GM12873 (cell line): Measurements from ENCODE around the gene FERMT2.

Experiments
- CTCF ChIP-seq: IDR thresholded peaks from 2 replicates; pipeline ENCODE4 v1.5.1; 2012; ENCODE audit warnings: low read depth, mild to moderate bottlenecking, moderate library complexity, low read length, control low read depth; ENCODE audit not compliant: insufficient read depth; ENCODE audit errors: missing control alignments

FERMT2 gene

DNA sequence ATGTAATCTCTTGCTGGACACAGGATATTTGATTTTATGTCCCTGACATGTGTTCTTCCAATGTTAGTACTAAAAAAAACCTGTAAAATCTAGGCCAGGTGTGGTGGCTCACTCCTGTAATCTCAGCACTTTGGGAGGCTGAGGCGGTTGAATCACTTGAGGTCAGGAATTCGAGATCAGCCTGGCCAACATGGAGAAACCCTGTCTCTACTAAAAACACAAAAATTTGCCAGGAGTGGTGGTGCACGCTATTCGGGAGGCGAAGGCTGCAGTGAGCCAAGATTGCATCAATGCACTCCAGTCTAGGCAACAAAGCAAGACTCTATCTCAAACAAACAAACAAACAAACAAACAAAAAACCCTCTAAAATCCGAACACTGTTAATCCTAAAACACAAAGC is 68.0 kb downstream of the FERMT2 start:
- no peak for TF ChIP-seq CTCF

DNA sequence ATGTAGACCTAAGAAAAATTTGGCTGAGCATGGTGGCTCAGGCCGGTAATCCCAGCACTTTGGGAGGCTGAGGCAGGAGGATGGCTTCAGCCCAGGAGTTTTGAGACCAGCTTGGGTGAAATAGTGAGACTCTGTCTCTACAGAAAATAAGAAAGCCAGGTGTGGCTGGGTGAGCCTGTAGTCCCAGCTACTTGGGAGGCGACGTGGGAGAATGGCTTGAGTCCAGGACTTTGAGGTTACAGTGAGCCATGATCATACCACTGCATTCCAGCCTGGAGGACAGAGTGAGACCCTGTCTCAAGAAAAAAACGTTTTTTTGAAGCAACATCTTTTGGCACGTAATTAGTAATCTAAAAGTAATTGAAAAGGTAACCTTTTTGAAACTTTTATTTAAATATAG is 70.9 kb downstream of the FERMT2 start:
- TF ChIP-seq CTCF: no peak

GRCh38 chr14:52878946-52879345 is 71.9 kb downstream of the FERMT2 start:
- TF ChIP-seq CTCF: no peak

DNA sequence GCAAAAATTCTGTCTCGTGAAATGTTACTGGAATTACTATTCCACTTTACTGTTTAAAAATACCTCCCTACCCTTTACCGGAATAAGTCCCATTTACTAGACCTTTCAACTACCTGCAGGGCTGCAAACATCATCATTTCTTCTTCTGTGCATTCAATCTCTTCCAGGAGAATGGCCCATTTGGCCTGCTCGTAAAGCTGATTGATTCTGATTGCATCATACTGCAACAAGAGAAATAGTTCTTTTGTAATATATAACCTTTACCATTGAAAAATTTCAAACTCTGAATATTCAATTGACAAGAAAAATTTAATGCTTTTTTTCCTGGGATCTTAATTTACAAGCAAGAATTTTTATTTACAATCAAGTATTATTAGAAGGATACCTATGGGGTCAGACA is 72.4 kb downstream of the FERMT2 start:
- no peak for TF ChIP-seq CTCF

DNA sequence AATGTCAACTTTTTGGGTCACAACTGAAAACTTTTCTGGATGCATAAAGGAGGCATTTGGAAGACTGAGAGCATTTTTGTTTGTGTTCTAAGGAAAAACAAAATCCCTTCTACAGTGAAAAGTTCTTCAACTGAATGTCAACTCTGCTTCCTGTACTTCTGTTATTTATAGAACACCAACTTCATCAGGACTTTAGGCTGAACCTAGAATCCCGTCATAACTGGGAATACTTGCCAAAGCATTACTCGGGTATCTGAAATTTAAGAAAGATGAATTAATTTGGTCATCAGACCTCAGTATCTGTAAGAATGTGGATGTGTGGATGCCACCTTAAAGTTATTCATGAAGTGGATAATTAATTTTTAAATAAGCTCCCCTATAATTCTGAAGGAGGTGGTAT is 73.2 kb downstream of the FERMT2 start:
- no peak for TF ChIP-seq CTCF

GRCh38 chr14:52876806-52877205 is 74.0 kb downstream of the FERMT2 start:
- no peak for TF ChIP-seq CTCF

- no peak for TF ChIP-seq CTCF
These were observed 74.5 kb downstream of the FERMT2 start for GRCh38 chr14:52876311-52876710.
